AG09309 (cell line): ENCODE results near the gene TRIM44.

ENCODE experiments used
- DNase-seq: peaks from one replicate; pipeline ENCODE4 v3.0.0-alpha.2; 2010; ENCODE audit warnings: low read depth
- H3K4me3 ChIP-seq: 2 replicates; pipeline ENCODE4 v1.5.1; 2011; ENCODE audit warnings: mild to moderate bottlenecking, low read depth, low read length, moderate library complexity; ENCODE audit not compliant: control insufficient read depth
- CTCF ChIP-seq: IDR thresholded peaks from 2 replicates; pipeline ENCODE4 v1.5.1; 2011; ENCODE audit warnings: mild to moderate bottlenecking, low read depth, low read length, inconsistent platforms; ENCODE audit not compliant: insufficient read depth, control insufficient read depth; ENCODE audit errors: missing control alignments

TRIM44 gene

GRCh38 chr11:35623621-35624168 lies 38.9 kb upstream of the TRIM44 start:
- peak; percentile 56 for DNase-seq
- TF ChIP-seq CTCF, result no peak
- H3K4me3 ChIP-seq, result no peak overlapping the region

- no peak for TF ChIP-seq CTCF
- DNase-seq, result no peak
- H3K4me3 ChIP-seq, result no peak overlapping the region
Observed at GRCh38 chr11:35624316-35624715, 38.3 kb upstream of the TRIM44 start.

GRCh38 chr11:35624781-35625180 lies 37.8 kb upstream of the TRIM44 start:
- no peak overlapping the region for H3K4me3 ChIP-seq
- no peak for TF ChIP-seq CTCF
- no peak for DNase-seq

- H3K4me3 ChIP-seq, result no peak overlapping the region
- DNase-seq, result no peak
- no peak for TF ChIP-seq CTCF
Observed at GRCh38 chr11:35626501-35626900, 36.1 kb upstream of the TRIM44 start.

GRCh38 chr11:35629511-35629910 lies 33.1 kb upstream of the TRIM44 start:
- DNase-seq, result no peak
- H3K4me3 ChIP-seq, result no peak overlapping the region
- TF ChIP-seq CTCF, result no peak

GRCh38 chr11:35629914-35630313 lies 32.7 kb upstream of the TRIM44 start:
- TF ChIP-seq CTCF, result no peak
- DNase-seq, result peak; percentile 98
- H3K4me3 ChIP-seq, result no peak overlapping the region

- no peak for TF ChIP-seq CTCF
- no peak overlapping the region for H3K4me3 ChIP-seq
- DNase-seq, result no peak
Observed at GRCh38 chr11:35631891-35632290, 30.7 kb upstream of the TRIM44 start.
